ENCODE measurements around the gene PYDC2.

DNA sequence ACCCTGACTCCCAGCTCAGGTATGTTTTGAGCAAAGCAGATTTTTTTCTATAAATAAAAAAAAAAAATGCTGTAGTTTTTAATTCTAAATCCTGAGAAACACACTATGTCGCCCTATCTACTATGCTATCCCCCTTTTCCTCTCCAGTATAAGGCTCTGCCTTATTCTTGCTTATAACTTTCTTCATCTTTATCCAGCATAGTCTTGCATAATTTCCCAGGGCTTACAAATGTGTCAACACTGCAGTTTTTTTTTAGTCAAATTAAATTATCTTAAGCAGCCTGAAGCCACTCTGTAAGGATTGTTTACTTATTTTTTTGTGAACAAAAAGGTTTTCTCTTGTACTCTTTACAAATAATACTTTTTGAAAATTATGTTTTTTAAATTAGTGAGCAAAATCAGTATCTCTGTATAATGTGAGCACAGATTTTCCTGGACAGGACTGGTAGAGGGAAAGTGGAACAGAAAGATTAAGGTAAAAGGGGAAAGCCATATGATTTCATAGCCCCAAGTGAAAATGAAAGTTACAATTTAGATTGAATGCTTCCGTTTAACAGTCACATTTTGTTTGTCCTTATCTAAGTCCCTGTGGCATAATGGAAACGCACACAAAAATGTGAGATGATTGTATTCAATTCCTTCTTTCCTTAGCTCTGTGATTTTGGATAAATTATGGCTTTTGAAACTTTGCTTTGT is 5.6 kb upstream of the PYDC2 start:
- TF ChIP-seq, protein P1, sequence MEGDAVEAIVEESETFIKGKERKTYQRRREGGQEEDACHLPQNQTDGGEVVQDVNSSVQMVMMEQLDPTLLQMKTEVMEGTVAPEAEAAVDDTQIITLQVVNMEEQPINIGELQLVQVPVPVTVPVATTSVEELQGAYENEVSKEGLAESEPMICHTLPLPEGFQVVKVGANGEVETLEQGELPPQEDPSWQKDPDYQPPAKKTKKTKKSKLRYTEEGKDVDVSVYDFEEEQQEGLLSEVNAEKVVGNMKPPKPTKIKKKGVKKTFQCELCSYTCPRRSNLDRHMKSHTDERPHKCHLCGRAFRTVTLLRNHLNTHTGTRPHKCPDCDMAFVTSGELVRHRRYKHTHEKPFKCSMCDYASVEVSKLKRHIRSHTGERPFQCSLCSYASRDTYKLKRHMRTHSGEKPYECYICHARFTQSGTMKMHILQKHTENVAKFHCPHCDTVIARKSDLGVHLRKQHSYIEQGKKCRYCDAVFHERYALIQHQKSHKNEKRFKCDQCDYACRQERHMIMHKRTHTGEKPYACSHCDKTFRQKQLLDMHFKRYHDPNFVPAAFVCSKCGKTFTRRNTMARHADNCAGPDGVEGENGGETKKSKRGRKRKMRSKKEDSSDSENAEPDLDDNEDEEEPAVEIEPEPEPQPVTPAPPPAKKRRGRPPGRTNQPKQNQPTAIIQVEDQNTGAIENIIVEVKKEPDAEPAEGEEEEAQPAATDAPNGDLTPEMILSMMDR (IDR thresholded peaks at IDR 0.05; ENCODE audit: insufficient read depth, low read length, poor library complexity, severe bottlenecking) = no peak
- no peak for TF ChIP-seq EZH2phosphoT487 (conservative IDR thresholded peaks at IDR 0.05; ENCODE audit: low read length)

Measured in SU-DHL-6 (cell line).